ENCODE data around the gene CCDC51.
A peak's percentile ranks its signal among the peaks of the same experiment; 100 is the strongest.

CCDC51 gene

DNA sequence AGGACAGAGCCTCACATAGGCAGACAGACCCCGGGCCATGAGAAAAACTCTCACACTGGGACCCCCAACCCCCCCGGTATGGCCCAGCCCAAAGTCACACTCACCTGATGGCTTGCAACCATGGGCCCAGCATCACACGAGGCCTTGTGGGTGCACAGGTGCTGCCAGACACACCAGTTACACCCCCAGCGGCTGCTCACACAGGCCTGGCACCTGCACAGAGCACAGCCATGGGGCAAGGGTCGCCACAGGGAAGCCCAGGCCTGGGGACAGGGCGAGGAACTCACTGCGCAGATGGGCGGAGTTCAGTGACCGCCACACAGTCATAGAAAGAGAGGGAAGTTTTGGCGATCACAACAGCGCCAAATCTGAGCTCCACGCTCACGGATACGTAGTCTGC is 19.4 kb downstream of the CCDC51 start:
- H3K27ac ChIP-seq: peak overlapping the region; percentile 40 to 93
- H3K4me1 ChIP-seq: peaks cover 0 to 51% (median 40%) of the 10 kb centered on the region in 4 donors
- H3K36me3 ChIP-seq: peaks cover 60 to 88% (median 77%) of the 10 kb centered on the region in 3 donors
- no peak for DNase-seq
- no peaks in the 10 kb centered on the region for H3K9me3 ChIP-seq
- H3K4me3 ChIP-seq: no peak overlapping the region
- H3K27me3 ChIP-seq: no peaks in the 10 kb centered on the region
- TF ChIP-seq, protein P1, sequence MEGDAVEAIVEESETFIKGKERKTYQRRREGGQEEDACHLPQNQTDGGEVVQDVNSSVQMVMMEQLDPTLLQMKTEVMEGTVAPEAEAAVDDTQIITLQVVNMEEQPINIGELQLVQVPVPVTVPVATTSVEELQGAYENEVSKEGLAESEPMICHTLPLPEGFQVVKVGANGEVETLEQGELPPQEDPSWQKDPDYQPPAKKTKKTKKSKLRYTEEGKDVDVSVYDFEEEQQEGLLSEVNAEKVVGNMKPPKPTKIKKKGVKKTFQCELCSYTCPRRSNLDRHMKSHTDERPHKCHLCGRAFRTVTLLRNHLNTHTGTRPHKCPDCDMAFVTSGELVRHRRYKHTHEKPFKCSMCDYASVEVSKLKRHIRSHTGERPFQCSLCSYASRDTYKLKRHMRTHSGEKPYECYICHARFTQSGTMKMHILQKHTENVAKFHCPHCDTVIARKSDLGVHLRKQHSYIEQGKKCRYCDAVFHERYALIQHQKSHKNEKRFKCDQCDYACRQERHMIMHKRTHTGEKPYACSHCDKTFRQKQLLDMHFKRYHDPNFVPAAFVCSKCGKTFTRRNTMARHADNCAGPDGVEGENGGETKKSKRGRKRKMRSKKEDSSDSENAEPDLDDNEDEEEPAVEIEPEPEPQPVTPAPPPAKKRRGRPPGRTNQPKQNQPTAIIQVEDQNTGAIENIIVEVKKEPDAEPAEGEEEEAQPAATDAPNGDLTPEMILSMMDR (IDR thresholded peaks at IDR 0.05): no peak
- intact Hi-C loops (cut with DNase I; ENCODE audit: low total_unique reads): no loop called here

DNA sequence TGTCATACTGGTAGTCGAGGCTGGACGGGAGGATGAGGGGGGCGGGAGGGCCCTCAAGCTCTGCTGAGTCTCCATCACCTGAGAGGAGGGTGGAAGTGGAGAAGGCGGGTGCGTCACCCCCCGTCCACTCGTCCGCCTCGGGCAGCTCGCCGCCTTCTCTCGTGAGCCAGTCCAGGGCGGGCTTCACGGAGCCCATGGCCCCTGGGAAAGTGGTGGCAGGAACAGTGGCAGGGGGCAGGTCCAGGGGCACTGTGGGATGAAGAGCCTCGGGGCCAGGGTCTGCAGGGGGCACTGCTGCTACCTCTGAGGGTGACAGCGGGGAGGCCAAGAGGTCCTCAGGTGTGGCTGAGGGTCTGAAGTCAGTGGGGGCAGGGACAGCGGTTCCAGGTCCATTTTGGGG is 20.3 kb downstream of the CCDC51 start:
- Histone ChIP-seq H3K4me1 (peaks cover 0 to 51% (median 31%) of the 10 kb centered on the region in 4 donors), H3K9me3 (no peaks in the 10 kb centered on the region), H3K4me3 (no peak overlapping the region), H3K27me3 (no peaks in the 10 kb centered on the region), H3K27ac (peak overlapping the region in 1 of 2 donors; percentile 93), H3K36me3 (peaks cover 69 to 97% (median 87%) of the 10 kb centered on the region in 3 donors)
- no peak for DNase-seq
- intact Hi-C loops (cut with DNase I; ENCODE audit: low total_unique reads): no loop called here
- TF ChIP-seq, protein P1 (IDR thresholded peaks at IDR 0.05): no peak

DNA sequence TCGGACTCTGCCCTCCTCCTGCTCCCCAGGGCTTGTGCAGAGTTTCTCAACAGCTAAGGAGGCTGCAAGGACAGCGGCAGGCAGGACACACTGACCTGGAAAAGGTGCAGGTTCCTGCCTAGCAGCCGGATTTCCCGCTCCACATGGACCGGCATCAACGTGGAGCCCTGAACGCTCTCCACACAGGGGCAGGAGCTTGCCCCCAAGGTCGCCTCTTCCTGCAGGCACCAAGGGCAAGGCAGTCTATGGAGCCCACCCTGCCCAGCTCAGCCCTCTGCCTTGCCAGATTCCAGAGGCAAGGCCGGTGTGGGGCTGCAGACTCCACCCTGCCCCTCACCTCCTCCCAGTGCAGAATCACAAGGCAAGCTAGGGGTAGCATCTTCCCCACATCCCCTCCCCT is 20.8 kb downstream of the CCDC51 start:
- no peaks in the 10 kb centered on the region for H3K27me3 ChIP-seq
- peaks cover 0 to 51% (median 31%) of the 10 kb centered on the region in 4 donors for H3K4me1 ChIP-seq
- DNase-seq: no peak
- H3K9me3 ChIP-seq: no peaks in the 10 kb centered on the region
- peaks cover 74 to 100% (median 91%) of the 10 kb centered on the region in 3 donors for H3K36me3 ChIP-seq
- intact Hi-C loops (cut with DNase I; ENCODE audit: low total_unique reads): no loop called here
- H3K4me3 ChIP-seq: no peak overlapping the region
- TF ChIP-seq, protein P1 (IDR thresholded peaks at IDR 0.05): no peak
- peak overlapping the region in 1 of 2 donors; percentile 93 for H3K27ac ChIP-seq

DNA sequence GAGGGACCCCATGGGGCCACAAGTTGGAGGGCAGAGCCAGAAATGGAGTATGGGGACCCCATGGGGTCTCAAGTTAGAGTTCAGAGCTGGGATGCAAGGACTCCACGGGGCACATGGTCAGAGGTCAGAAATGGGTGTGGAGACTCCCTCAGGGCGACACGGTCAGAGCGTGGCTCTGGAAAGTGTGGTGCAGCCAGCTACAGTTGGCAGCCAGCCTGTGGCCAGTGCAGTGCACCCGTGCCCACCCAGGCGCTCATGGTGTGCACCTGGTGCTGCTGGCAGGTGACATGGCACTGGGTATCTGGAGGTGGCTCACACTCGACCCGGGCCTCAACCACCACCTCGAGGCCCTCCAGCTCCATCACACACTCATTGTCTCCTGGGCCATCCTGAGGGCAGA is 21.3 kb downstream of the CCDC51 start:
- intact Hi-C loops (cut with DNase I; ENCODE audit: low total_unique reads): no loop called here
- Histone ChIP-seq H3K27me3 (no peaks in the 10 kb centered on the region), H3K36me3 (peaks cover 79 to 100% (median 93%) of the 10 kb centered on the region in 3 donors), H3K27ac (no peak overlapping the region), H3K9me3 (no peaks in the 10 kb centered on the region), H3K4me1 (peaks cover 0 to 51% (median 28%) of the 10 kb centered on the region in 4 donors), H3K4me3 (no peak overlapping the region)
- DNase-seq: no peak
- TF ChIP-seq, protein P1 (IDR thresholded peaks at IDR 0.05): no peak

DNA sequence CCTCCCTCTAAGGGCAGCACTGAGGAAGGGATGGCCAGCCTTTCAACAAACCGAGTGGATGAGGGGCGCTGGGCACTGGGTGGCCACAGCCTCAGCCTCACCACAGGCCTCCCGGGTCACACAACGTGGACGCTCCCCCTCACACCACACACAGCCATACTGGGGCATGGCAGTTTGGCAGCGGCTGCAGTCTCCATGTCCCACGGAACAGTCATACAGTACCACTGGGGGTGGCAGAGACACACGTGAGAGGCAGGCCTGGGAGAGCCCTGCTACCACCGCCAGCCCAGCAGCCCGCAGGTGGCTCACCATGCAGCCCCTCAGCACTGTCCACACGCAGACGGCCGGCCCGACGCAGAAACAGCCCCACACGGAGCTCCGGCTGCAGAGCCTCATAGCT is 21.8 kb downstream of the CCDC51 start:
- TF ChIP-seq, protein P1 (IDR thresholded peaks at IDR 0.05): no peak
- DNase-seq: no peak
- Histone ChIP-seq H3K4me1 (peaks cover 0 to 51% (median 25%) of the 10 kb centered on the region in 4 donors), H3K9me3 (no peaks in the 10 kb centered on the region), H3K27me3 (no peaks in the 10 kb centered on the region), H3K27ac (no peak overlapping the region), H3K36me3 (peaks cover 82 to 100% (median 96%) of the 10 kb centered on the region in 3 donors), H3K4me3 (no peak overlapping the region)
- intact Hi-C loops (cut with DNase I; ENCODE audit: low total_unique reads): no loop called here

Measured in tibial artery (tissue), 4 donors.